H1 (cell line): ENCODE measurements around the gene RUVBL1. TPM values are rescaled to one million over a fixed set of nuclear protein-coding genes. Genes with fewer than 3 reads are reported as not detected.

Experiments used
- CTCF ChIA-PET: fragments of 300-600 bp; sonication (Branson Sonifier 250); formaldehyde crosslinking; loops from one replicate; lab custom pipeline; 2021; ENCODE audit not compliant: partially characterized antibody; lab: Charles Lee
- POLR2A ChIA-PET: fragments of 300-600 bp; sonication (Branson Sonifier 250); formaldehyde crosslinking; loops from one replicate; lab custom pipeline; 2021; ENCODE audit warnings: inconsistent platforms; ENCODE audit not compliant: partially characterized antibody; lab: Charles Lee
- DNase-seq, 2 experiments: peaks; one replicate each; pipeline versions ENCODE4 v3.0.0 to v3.0.0-alpha.2; 2010 to 2022; ENCODE audit warnings: low spot score in 2 of 2, low read depth in 1 of 2, mixed read lengths in 1 of 2
- FAIRE-seq: peaks from 2 replicates; lab custom pipeline; 2011; peaks lifted over from hg19 to GRCh38; lab: Jason Lieb, UNC
- H2AFZ ChIP-seq: 2 replicates; pipeline ENCODE4 v1.8.1; 2012; ENCODE audit warnings: low read length, inconsistent platforms
- H2AK5ac ChIP-seq: 2 replicates; pipeline ENCODE4 v1.6.1; 2013; ENCODE audit warnings: low read depth, low read length
- H2BK120ac ChIP-seq: replicated peaks from 2 replicates; pipeline ENCODE3; 2013; ENCODE audit warnings: low read depth, low read length, inconsistent platforms
- H2BK12ac ChIP-seq: 2 replicates; pipeline ENCODE4 v1.6.1; 2013; ENCODE audit warnings: low read depth, low read length
- H2BK15ac ChIP-seq: 2 replicates; pipeline ENCODE4 v1.6.1; 2013; ENCODE audit warnings: low read length
- H2BK20ac ChIP-seq: 2 replicates; pipeline ENCODE4 v1.6.1; 2013; ENCODE audit warnings: low read length
- H2BK5ac ChIP-seq: 2 replicates; pipeline ENCODE4 v1.6.1; 2013; ENCODE audit warnings: low read depth, low read length
- H3K14ac ChIP-seq: 2 replicates; pipeline ENCODE4 v1.6.1; 2013; ENCODE audit warnings: inconsistent platforms; ENCODE audit not compliant: insufficient read length
- H3K18ac ChIP-seq: 2 replicates; pipeline ENCODE4 v1.6.1; 2013; ENCODE audit warnings: low read length; ENCODE audit errors: extremely low read depth
- H3K23ac ChIP-seq: 2 replicates; pipeline ENCODE4 v1.6.1; 2013; ENCODE audit warnings: inconsistent platforms; ENCODE audit not compliant: insufficient read length
- H3K23me2 ChIP-seq: 2 replicates; pipeline ENCODE4 v1.6.1; 2013; ENCODE audit warnings: low read depth, low read length
- H3K27ac ChIP-seq: 2 replicates; pipeline ENCODE4 v1.6.1; 2011; ENCODE audit warnings: low read depth, low read length, inconsistent platforms
- H3K27me3 ChIP-seq, 4 experiments: replicated peaks in 1 of 4; 1 replicate in 1 of 4; 2 replicates in 3 of 4; pipeline versions ENCODE4 v1.6.1 to v1.8.1; 2011 to 2013; ENCODE audit warnings: low read length in 3 of 4, mild to moderate bottlenecking in 3 of 4, inconsistent platforms in 2 of 4, mixed read lengths in 2 of 4, moderate library complexity in 1 of 4; ENCODE audit not compliant: control insufficient read depth in 3 of 4, insufficient read depth in 3 of 4; ENCODE audit errors: extremely low read depth in 1 of 4
- H3K36me3 ChIP-seq, 4 experiments: 2 replicates each; pipeline versions ENCODE4 v1.6.1 to v1.8.1; 2011 to 2013; ENCODE audit warnings: mild to moderate bottlenecking in 4 of 4, low read length in 3 of 4, moderate library complexity in 2 of 4, control low read depth in 1 of 4, inconsistent platforms in 1 of 4; ENCODE audit not compliant: insufficient read depth in 4 of 4, control insufficient read depth in 2 of 4
- H3K4ac ChIP-seq: replicated peaks from 2 replicates; pipeline ENCODE3; 2013; ENCODE audit warnings: low read length, low read depth, mixed read lengths, inconsistent platforms; ENCODE audit not compliant: insufficient read length
- H3K4me1 ChIP-seq, 4 experiments: replicated peaks in 1 of 4; 1 replicate in 1 of 4; 2 replicates in 3 of 4; pipeline versions ENCODE4 v1.6.1 to v1.8.1; 2011 to 2013; ENCODE audit warnings: low read length in 3 of 4, inconsistent platforms in 2 of 4, mixed read lengths in 1 of 4; ENCODE audit not compliant: insufficient read depth in 4 of 4, control insufficient read depth in 3 of 4
- H3K4me2 ChIP-seq, 2 experiments: 2 replicates each; pipeline versions ENCODE4 v1.6.1 to v1.8.1; 2011 to 2013; ENCODE audit warnings: low read depth in 2 of 2, low read length in 2 of 2, control low read depth in 1 of 2, inconsistent platforms in 1 of 2, mild to moderate bottlenecking in 1 of 2; ENCODE audit not compliant: insufficient read depth in 1 of 2
- H3K4me3 ChIP-seq, 4 experiments: fragments of 200-600, 300-600 bp in 1 of 4; sonication (generic), shearing (Covaris generic), sonication (Bioruptor Twin) in 1 of 4; 2 replicates each; pipeline versions ENCODE4 v1.5.1 to v1.8.1; 2011 to 2016; ENCODE audit warnings: low read length in 4 of 4, low read depth in 3 of 4, control low read depth in 2 of 4, inconsistent platforms in 2 of 4, mild to moderate bottlenecking in 2 of 4, mixed read lengths in 1 of 4, moderate library complexity in 1 of 4; ENCODE audit not compliant: insufficient read depth in 2 of 4; ENCODE audit errors: extremely low read depth in 1 of 4
- H3K56ac ChIP-seq: replicated peaks from 2 replicates; pipeline ENCODE3; 2013; ENCODE audit warnings: low read depth, mild to moderate bottlenecking, mixed read lengths, low read length, inconsistent platforms; ENCODE audit not compliant: insufficient read length
- H3K79me1 ChIP-seq: 2 replicates; pipeline ENCODE4 v1.6.1; 2013; ENCODE audit warnings: low read depth, low read length, control low read depth
- H3K79me2 ChIP-seq, 2 experiments: 2 replicates each; pipeline versions ENCODE4 v1.6.1 to v1.8.1; 2012 to 2013; ENCODE audit warnings: low read length in 2 of 2, mild to moderate bottlenecking in 2 of 2, inconsistent platforms in 1 of 2; ENCODE audit not compliant: insufficient read depth in 2 of 2, control insufficient read depth in 1 of 2
- H3K9ac ChIP-seq, 4 experiments: replicated peaks in 1 of 4; 1 replicate in 1 of 4; 2 replicates in 3 of 4; pipeline versions ENCODE4 v1.6.1 to v1.8.1; 2011 to 2013; ENCODE audit warnings: low read depth in 3 of 4, low read length in 3 of 4, control low read depth in 2 of 4, mild to moderate bottlenecking in 2 of 4, moderate library complexity in 2 of 4, inconsistent platforms in 1 of 4; ENCODE audit errors: extremely low read depth in 1 of 4
- H3K9me3 ChIP-seq, 2 experiments: 2 replicates each; pipeline versions ENCODE4 v1.6.1 to v1.8.1; 2012 to 2013; ENCODE audit warnings: mild to moderate bottlenecking in 2 of 2, moderate library complexity in 2 of 2, control low read depth in 1 of 2, inconsistent platforms in 1 of 2, low read depth in 1 of 2, low read length in 1 of 2, mixed read lengths in 1 of 2; ENCODE audit not compliant: insufficient read depth in 2 of 2
- H4K20me1 ChIP-seq, 2 experiments: replicated peaks in 1 of 2; 2 replicates each; pipeline versions ENCODE3 to v1.8.1; 2011 to 2013; ENCODE audit warnings: inconsistent platforms in 2 of 2, low read length in 2 of 2, mild to moderate bottlenecking in 1 of 2; ENCODE audit not compliant: insufficient read depth in 2 of 2, control insufficient read depth in 1 of 2
- H4K5ac ChIP-seq: 2 replicates; pipeline ENCODE4 v1.6.1; 2013; ENCODE audit warnings: low read length, low read depth, mixed read lengths, inconsistent platforms; ENCODE audit not compliant: insufficient read length
- H4K8ac ChIP-seq: 2 replicates; pipeline ENCODE4 v1.8.0; 2013; ENCODE audit warnings: mild to moderate bottlenecking, moderate library complexity, low read length, inconsistent platforms; ENCODE audit not compliant: insufficient read depth; ENCODE audit errors: extremely low read depth
- H4K91ac ChIP-seq: replicated peaks from 2 replicates; pipeline ENCODE3; 2013; ENCODE audit warnings: low read length, mixed read lengths, inconsistent platforms; ENCODE audit not compliant: insufficient read length
- BACH1 ChIP-seq: IDR thresholded peaks from 2 replicates; pipeline ENCODE4 v1.6.1; 2012; ENCODE audit warnings: low read length, improper control_type of control experiment
- BCL11A ChIP-seq, 2 experiments: IDR thresholded peaks; one replicate each; pipeline ENCODE4 v1.6.1; 2011; ENCODE audit warnings: low read depth in 2 of 2, low read length in 2 of 2, mild to moderate bottlenecking in 2 of 2
- CBX8 ChIP-seq: fragments of 300-800, 300-1000 bp; sonication (generic); IDR thresholded peaks from 2 replicates; pipeline ENCODE4 v1.7.1; 2016; ENCODE audit warnings: low read depth, low read length, borderline replicate concordance
- CHD1 ChIP-seq: IDR thresholded peaks from 2 replicates; pipeline ENCODE4 v1.6.1; 2012; ENCODE audit warnings: low read depth, low read length, improper control_type of control experiment
- JUND ChIP-seq: IDR thresholded peaks from 2 replicates; pipeline ENCODE4 v1.6.1; 2011; ENCODE audit warnings: mild to moderate bottlenecking, improper control_type of control experiment, low read length
- MAFK ChIP-seq: IDR thresholded peaks from 2 replicates; pipeline ENCODE4 v1.6.1; 2012; ENCODE audit warnings: low read depth, mild to moderate bottlenecking, improper control_type of control experiment, low read length
- NRF1 ChIP-seq: IDR thresholded peaks from 2 replicates; pipeline ENCODE4 v1.6.1; 2011; ENCODE audit warnings: mild to moderate bottlenecking, low read depth, low read length, improper control_type of control experiment
- RNF2 ChIP-seq: fragments of 200-900, 300-1000 bp; sonication (generic); IDR thresholded peaks from 2 replicates; pipeline ENCODE4 v1.7.1; 2016; ENCODE audit warnings: borderline replicate concordance, low read depth, mild to moderate bottlenecking, antibody characterized with exemption, low read length; ENCODE audit not compliant: poor library complexity, severe bottlenecking; ENCODE audit errors: missing control alignments
- WGBS, 2 experiments: shearing (Covaris generic) in 1 of 2; methylation state at CpG; one replicate each; pipeline versions ENCODE4 v1.1.6 to v1.1.7; 2013 to 2015; ENCODE audit warnings: low lambda C conversion rate in 2 of 2, mixed read lengths in 2 of 2, inconsistent platforms in 1 of 2, low coverage in 1 of 2, missing lambda C conversion rate in 1 of 2; ENCODE audit not compliant: insufficient replicate concordance in 2 of 2, insufficient coverage in 1 of 2, insufficient read length in 1 of 2; ENCODE audit errors: extremely low coverage in 1 of 2, missing lambda C conversion rate in 1 of 2; 5-methylcytosine and 5-hydroxymethylcytosine counted together
- polyA plus RNA-seq, 7 experiments: library from polyadenylated mRNA; depleted of rRNA in 3 of 7; stranded (reverse) in 5 of 7; unstranded in 2 of 7; fragments of >200 nt in 5 of 7; fragments of 200-250 nt in 2 of 7; gene quantifications; 1 replicate in 5 of 7; 2 replicates in 1 of 7; 4 replicates in 1 of 7; pipeline versions ENCODE4 v1.2.1 to v1.2.3, GENCODE V29; 2011 to 2013; ENCODE audit warnings: missing spikeins in 2 of 7, mixed read lengths in 2 of 7
- total RNA-seq: library from RNA; stranded (reverse); fragmentation: NEBNext Ultra II Directional; extraction: Animal tissue kit (Norgen Biotek cat#: 25700); gene quantifications from 2 replicates; pipeline ENCODE4 v1.2.1, GENCODE V29; 2021
- TF ChIP-seq, protein P1 (sequence below): IDR thresholded peaks from 2 replicates; pipeline ENCODE4 v1.6.1; 2011; ENCODE audit warnings: low read length, improper control_type of control experiment
- TF ChIP-seq, protein P2 (sequence below): IDR thresholded peaks from 2 replicates; pipeline ENCODE4 v1.6.1; 2012; ENCODE audit warnings: low read length, inconsistent platforms

The RUVBL1 gene
- total and polyA plus RNA-seq, 2 of the 8 experiments (the other 6 are each of a cell fraction or from before 2014, with no cell fraction given): 112 to 135 TPM

DNA sequence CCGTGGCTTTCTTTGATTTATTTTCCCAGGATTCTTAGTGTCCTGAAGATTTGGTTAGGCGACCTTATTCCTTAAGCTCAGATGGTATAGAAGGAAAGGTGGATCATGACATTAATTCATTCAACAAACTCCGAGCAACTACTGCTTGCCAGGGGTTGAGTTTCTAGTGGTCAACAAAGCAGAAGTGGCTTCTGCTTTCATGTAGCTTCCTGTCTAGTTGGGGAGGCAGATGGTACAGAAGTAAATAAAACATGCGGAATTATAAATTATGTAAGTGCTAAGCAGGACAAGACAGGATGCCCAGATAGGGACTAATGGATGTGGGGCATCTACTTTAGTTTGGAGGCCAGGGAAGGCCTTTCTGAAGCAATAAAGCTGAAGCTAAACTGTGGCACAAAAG, 45.2 kb upstream of the RUVBL1 start:
- no peak overlapping the region for H3K23ac ChIP-seq
- peaks cover 3% of the 10 kb centered on the region; the same call in 1 of the 2 replicates for H3K79me1 ChIP-seq
- WGBS, 2 experiments: 90% methylated on average over 4 of the region's 4 CpGs; no CpG with 5 or more reads in 1 of the 2 experiments
- H3K4me3 ChIP-seq: no peak overlapping the region
- 0 out of 4 replicates have a peak, but pooled peaks cover 0 to 2% of the 10 kb centered on the region in 2 experiments for H3K79me2 ChIP-seq
- no peak overlapping the region for H3K4ac ChIP-seq
- DNase-seq (no peak), FAIRE-seq (no peak)
- no peak overlapping the region for H2BK5ac ChIP-seq
- H2BK15ac ChIP-seq: no peak overlapping the region
- no peak overlapping the region for H4K91ac ChIP-seq
- H3K4me2 ChIP-seq: no peak overlapping the region; a peak in 1 of 4 replicates
- POLR2A ChIA-PET: no interaction called here
- 0 out of 2 replicates have a peak overlapping the region, but pooled peaks have one; percentile 29 for H2AK5ac ChIP-seq
- H3K18ac ChIP-seq: no peak overlapping the region
- peaks cover 5 to 14% (median 8%) of the 10 kb centered on the region in 4 experiments; a peak in 5 of 7 replicates for H3K4me1 ChIP-seq
- peaks cover 0 to 4% of the 10 kb centered on the region in 2 experiments for H4K20me1 ChIP-seq
- no peak overlapping the region for H4K8ac ChIP-seq
- H2BK12ac ChIP-seq: no peak overlapping the region
- H3K9me3 ChIP-seq: no peaks in the 10 kb centered on the region
- H3K23me2 ChIP-seq: 0 out of 2 replicates have a peak, but pooled peaks cover 3% of the 10 kb centered on the region
- H4K5ac ChIP-seq: no peak overlapping the region
- H3K9ac ChIP-seq: no peak overlapping the region
- H3K27me3 ChIP-seq: no peaks in the 10 kb centered on the region
- no peak overlapping the region for H2BK20ac ChIP-seq
- no peak overlapping the region for H2AFZ ChIP-seq
- no peak overlapping the region for H3K56ac ChIP-seq
- CTCF ChIA-PET: interaction anchor here (0.9 to 1.7 kb wide), 8 partner anchors 9 to 204 kb away, joined by 3 to 8 read pairs (median 4); no protein-coding TSS in a partner anchor
- H3K14ac ChIP-seq: no peak overlapping the region
- H2BK120ac ChIP-seq: no peak overlapping the region
- no peaks in the 10 kb centered on the region for H3K36me3 ChIP-seq
- H3K27ac ChIP-seq: no peak overlapping the region
- TF ChIP-seq BACH1: no peak
- no peak for TF ChIP-seq MAFK
- no peak for TF ChIP-seq NRF1
- TF ChIP-seq CHD1: no peak
- TF ChIP-seq BCL11A (IDR thresholded peaks at IDR 0.05; ENCODE audit: low read depth in 2 of 2, low read length in 2 of 2): no peak
- no peak for TF ChIP-seq RNF2
- TF ChIP-seq JUND: no peak
- TF ChIP-seq CBX8: no peak
- TF ChIP-seq, protein P1, sequence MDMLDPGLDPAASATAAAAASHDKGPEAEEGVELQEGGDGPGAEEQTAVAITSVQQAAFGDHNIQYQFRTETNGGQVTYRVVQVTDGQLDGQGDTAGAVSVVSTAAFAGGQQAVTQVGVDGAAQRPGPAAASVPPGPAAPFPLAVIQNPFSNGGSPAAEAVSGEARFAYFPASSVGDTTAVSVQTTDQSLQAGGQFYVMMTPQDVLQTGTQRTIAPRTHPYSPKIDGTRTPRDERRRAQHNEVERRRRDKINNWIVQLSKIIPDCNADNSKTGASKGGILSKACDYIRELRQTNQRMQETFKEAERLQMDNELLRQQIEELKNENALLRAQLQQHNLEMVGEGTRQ: no peak
- TF ChIP-seq, protein P2, sequence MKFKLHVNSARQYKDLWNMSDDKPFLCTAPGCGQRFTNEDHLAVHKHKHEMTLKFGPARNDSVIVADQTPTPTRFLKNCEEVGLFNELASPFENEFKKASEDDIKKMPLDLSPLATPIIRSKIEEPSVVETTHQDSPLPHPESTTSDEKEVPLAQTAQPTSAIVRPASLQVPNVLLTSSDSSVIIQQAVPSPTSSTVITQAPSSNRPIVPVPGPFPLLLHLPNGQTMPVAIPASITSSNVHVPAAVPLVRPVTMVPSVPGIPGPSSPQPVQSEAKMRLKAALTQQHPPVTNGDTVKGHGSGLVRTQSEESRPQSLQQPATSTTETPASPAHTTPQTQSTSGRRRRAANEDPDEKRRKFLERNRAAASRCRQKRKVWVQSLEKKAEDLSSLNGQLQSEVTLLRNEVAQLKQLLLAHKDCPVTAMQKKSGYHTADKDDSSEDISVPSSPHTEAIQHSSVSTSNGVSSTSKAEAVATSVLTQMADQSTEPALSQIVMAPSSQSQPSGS: no peak
